Urothelium cell line (cell line): Measurements from ENCODE around the gene COL23A1.
A peak's percentile ranks its signal among the peaks of the same experiment; 100 is the strongest.

Experiments used
- DNase-seq: peaks from one replicate; pipeline ENCODE4 v3.0.0; 2011; ENCODE audit warnings: low spot score, mixed read lengths
- FAIRE-seq: peaks from 2 replicates; lab custom pipeline; 2011; peaks lifted over from hg19 to GRCh38; lab: Jason Lieb, UNC

Gene COL23A1

DNA sequence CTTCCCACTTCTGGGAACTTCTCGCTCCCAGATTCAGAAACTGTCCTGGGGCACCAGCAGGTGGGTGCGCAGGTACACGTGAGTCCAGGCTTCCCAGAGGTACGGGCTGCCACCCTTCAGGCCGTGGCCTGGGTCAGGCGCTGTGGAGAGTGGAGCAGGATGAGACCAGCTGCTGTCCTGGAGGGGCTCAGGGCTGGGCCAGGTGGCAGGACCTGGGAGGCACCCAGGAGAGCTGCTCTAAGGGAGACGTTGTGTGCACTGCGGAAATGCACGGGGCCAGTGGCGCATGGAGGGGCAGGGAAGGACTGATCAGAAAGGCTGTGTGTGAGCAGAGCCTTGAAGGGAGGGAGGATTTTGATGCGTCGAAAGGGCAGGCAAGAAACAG, 222.5 kb downstream of the COL23A1 start:
- FAIRE-seq (no peak), DNase-seq (no peak)

DNA sequence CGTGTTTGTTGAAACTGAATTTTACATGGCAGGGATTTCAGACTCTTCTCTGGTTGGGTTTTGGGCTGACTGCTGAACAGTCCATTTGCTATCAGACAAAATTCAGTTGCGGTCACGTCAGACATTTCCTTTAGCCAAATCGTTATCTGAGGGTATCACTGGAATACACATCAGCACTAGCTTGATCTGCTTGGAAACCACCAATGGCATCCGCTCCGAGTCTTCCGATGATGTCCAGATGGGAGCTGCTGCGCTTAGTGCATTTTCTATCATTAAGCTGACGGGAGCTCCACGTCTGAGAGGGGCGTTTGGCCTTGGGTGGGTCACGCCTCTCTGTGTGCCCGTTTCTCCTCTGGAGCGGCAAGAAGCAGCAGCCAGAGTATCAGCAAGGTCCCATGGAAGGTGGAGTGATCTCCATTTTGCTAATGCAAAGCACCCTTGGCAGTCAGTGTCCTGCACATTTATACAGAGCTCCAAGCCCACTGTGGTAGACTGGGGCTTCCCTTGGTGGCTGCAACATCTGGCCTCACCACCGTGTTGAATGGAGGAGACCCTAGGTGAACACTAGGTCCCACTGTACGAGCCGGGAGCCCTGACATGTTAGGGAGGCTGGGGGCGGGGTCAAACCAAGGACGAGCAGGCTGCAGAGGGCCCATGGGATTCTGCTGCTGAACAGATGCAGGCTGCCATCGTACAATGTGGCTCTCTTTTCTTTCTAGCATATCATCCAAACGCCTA, 223.0 kb downstream of the COL23A1 start:
- FAIRE-seq, result no peak

DNA sequence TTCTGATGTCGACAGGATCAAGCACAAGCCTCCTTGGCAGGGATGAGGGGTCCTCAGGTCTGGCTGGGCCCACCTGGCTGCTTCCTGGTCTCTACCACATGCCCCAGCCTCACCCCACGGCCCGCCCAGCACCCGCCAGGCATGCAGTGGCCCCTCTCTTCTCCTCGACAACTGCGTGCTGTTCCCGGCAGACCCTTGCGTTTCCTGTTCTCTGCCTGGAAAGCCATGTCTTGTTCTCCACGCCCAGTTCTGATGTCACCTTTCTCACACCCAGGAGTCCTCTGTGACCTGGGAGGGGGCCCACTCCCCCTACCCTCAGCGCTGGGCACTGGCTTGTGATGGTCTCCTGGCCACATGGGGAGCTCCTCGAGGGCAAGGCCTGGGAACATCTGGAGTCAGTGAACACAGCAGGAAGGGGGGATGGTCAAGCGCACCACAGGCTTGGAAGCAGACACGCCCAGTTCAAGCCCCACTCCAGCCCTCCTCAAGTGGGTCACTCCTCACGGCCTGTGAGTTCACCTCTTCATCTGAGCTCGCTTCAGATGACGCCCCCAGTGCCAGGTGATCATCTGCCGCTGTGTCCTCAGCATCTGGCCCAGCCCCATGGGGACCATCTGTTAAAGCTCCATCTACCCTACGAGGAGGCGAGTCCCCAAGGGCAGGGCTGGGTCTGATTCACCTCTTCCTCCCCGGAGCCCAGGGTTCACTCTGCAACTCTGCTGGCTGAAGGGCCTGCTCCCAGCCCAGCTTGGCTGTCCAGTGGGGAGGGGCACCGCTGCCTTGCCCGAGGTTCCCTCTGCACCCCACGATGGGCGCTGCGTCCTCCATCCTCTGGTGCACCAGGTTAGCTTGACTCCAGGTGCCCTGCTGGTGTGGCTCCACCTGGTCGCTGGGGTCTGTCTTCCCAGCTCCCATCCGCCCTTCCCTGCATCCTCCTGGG, 224.4 kb downstream of the COL23A1 start:
- no peak for DNase-seq

More for the DNA sequence above, 223.0 kb downstream of the COL23A1 start:
- no peak for DNase-seq

DNA sequence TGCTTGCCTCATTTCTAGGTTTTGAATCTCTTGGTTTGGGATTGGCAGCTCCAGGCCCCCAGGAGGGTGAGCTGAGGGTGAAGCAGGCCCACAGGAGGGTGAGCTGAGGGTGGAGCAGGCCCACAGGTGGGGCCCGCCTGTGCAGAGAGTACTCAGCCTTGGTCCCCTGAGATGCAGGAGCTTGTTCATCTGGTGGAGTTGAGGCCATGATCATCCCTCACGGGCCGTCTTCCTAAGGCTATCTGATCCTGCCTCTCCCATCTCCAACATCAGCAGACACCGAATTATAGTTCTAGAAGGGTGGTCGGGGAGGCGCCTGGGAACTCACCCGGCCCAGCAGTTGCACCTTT, 225.9 kb downstream of the COL23A1 start:
- FAIRE-seq, result no peak
- DNase-seq, result no peak

More for the DNA sequence above, 224.4 kb downstream of the COL23A1 start:
- no peak for FAIRE-seq

DNA sequence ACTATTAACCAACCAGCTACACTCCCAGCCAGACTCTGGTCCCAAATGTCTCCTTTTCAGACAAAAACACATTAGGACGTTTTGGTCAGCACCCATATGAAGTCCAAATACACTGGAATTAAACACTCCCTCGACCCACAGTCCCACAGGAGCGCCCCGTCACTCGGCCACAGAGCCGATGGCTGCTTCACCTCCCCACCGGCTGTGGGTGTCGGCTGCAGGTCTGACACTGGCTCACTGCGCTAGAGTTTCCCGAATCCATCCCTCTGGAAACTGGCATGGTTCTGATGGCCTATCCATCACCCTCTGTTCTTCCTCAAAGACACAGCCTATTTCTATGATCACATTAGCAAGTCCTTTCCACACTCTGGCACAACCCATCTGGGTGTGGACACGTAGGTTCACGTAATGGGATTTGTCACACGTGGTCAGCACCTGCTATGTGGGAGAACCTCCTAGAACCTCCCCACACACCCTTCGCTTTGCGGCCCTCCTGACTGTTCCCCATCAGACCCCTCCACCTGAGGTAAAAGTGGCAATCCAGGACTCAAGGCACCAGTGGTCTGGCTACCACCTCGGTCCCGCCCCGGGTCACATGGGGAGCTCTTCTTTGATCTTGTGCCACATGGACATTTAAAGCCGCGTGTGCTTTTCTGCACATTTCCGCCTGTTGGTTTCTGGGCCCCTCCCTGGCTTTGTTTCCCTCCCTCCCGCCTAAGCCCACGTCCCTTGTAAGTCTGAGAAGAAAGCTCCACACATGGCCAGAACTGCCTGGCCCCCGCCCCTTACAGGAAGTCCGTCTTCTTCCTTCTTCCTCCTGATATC, 226.5 kb downstream of the COL23A1 start:
- no peak for DNase-seq
- no peak for FAIRE-seq

DNA sequence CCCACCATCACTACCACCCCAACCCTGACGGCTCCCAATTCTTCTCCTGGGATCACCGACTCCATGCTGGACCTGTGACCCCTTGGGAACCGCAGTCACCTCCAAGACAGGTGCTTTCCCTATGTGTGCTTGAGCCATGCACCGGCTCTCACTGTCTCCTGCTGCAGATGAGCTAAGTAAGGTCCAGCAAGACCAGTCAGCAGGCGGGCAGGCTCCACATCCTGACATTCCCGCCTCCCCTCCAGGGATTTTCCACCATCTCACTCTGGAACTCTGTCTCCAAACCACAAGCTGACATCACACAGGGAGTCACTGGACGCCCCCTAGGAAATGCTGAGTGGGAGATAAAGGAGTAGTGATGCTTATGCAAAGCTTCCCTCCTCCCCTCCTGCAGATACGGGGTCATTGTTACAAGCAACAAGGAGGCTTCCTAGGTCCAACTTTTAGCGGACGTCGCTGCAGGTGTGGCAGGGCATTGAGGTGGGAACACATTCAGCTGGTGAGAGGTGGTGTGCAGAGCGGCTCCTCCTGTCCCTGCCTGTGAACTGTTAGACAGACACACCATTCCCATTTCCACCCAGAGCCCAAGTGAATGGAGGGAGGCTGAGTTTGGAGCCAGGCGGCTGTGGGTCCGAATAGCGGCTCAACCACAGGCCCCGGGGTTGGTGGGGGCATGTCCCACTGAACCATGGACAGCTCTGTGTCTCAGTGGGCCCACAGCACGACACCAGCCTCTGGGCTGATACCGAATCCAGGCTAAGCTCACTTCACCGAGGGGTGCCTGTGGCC, 228.3 kb downstream of the COL23A1 start:
- DNase-seq, result peak; percentile 16

DNA sequence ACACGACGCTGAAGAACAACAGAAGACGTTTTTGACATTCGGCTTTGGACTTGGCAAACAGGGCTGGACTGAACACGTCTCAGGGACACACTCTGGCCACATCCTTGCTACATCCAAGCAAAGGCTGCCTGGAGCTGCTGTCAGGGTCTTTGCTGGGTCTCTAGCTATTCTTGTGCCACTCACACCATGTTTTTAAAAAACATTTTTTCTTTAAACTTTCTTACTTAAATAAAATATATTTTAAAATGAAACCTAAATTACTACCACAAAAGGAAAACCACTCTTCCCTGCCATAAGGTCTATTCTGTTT, 229.3 kb downstream of the COL23A1 start:
- DNase-seq (no peak), FAIRE-seq (no peak)

More for the DNA sequence above, 228.3 kb downstream of the COL23A1 start:
- no peak for FAIRE-seq

DNA sequence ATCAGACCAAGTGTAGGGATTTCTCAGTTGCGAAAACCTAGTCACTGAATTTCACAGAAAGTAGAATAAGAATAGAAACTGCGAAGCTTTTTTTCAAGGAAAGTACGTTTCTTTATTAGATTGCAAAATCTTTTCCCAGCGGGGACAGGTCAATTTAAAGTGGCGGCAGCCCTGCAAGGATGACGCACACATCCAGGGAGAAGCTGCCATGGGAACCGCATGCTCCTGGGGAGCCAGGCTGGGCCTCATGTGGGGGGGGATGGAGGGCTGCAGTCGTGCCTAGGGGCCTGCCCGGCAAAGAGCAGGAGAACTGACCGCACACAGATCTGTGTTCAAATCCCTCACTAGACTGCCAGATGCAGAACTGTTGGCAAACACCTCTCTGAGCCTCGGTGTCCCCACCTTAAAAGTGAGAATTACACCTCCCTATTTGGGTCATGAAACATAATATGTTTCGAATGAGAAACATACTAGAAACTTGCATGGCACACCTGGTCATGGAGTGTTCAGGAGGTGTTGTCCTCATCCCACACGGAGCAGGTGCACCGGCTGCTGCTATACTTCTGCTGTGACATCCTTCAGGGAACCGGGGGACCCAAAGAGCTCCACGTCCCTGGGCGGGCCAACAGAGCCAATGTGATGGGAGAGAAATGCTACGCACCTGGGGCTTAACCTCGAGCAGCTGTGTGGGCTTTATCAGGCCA, 229.8 kb downstream of the COL23A1 start:
- DNase-seq (no peak), FAIRE-seq (no peak)

DNA sequence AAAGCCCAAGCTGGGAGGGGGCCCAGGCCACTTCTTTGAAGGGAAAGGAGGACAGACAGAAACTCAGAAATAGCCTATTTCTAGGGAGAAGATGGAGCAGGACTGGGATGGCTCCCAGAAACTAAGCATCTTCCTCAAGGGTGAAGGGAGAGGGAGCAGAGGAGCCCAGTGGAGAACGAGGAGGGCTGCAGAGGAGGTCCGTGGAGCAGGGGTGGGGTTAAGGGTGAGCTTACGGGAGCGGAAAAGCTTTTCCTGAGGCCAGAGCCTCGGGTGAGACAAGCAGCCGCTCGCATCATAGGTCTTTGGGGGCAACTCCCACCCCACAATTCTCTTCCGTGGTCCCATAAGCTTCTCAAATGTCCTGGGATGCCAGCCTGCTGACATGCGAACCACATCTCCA, 230.5 kb downstream of the COL23A1 start:
- DNase-seq, result no peak
- no peak for FAIRE-seq

DNA sequence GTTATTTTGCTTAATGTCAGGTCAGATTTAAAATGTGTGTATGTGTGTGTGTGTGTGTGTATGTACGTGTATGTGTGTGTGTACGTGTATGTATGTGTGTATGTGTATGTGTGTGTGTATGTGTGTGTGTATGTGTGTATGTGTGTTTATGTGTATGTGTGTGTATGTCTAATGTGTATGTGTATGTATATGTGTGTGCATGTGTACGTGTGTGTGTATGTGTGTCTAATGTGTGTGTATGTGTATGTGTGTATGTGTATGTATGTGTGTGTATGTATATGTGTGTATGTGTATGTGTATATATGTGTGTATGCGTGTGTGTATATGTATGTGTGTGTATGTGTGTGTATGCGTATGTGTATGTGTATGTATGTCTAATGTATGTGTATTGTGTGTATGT, 232.5 kb downstream of the COL23A1 start:
- DNase-seq (no peak), FAIRE-seq (peak; percentile 99)

DNA sequence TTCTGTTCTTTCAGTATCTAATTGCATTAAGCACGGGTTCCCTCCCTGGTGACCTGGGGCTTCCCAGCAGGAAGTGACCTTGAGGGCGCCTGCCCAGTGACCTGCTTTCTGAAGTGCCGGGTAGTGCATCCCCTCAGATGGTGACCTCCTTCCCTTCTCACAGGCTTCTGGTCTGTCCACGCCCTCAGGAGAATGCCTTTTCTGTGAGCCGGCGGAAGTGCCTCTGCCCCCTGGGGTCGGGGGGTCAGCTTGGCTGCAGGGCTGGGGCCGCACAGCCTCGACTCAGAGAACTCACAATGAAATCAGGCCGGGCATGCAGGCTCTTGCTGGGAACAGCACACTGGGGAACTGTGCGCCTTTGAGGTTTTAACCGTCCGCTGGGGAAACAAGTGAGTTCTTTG, 233.1 kb downstream of the COL23A1 start:
- DNase-seq, result no peak
- no peak for FAIRE-seq

DNA sequence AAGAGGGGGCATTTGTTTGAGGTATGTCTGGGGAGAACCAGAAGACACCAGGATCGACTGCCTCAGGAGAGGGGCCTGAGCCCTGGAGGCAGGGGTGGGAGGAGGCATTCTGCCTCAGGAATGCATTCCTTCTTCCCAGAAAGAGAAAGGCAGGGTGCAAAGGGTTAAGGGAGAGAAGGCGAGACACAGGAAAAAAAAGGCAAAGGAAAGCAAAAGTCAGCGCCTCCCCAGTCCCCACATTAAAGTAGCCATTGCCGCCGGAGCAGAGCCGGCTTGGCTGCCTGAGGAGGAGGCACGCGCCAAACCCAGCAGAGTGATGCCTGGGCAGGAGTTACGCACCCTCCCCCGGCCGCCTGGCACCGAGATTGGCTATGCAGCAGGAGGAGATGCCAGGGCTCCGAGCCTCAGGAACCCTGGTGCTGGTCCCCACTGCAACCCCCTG, 233.7 kb downstream of the COL23A1 start:
- peak; percentile 46 for DNase-seq
- FAIRE-seq, result no peak

DNA sequence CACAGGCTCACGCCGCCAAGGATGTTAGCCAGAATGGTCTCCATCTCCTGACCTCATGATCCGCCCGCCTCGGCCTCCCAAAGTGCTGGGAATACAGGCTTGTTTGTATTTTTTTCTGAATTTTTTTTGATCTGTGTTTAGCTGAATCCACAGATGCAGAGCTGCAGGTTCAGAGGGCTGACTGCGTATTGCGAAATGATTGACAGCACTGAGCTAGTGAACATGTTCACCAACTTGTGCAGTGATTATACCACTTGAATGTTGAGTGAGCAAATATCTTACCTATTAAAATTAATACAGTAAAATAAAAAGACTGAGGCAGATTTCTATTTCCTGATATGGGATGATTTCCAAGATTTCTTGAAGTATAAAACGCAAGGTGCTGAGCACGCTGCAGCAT, 234.5 kb downstream of the COL23A1 start:
- no peak for FAIRE-seq
- no peak for DNase-seq

DNA sequence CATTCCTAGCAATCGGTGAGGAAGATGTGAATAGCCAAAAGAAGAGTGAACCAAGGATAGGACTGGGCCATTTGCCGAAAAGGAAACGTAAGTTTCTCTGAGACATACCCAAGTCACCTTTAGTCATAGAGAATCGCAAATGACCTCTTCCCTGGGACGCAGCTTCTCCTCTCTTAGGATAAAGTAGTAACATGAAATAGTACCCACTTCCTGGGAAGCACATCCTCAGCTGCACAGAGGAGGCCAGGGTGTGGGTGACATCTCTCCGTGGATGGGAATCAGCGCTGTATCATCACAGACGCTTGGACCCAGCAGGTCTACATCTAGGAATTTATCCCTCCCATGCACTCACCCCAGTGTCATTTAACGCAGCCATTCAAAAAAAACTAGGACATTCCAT, 236.7 kb downstream of the COL23A1 start:
- no peak for FAIRE-seq
- no peak for DNase-seq

DNA sequence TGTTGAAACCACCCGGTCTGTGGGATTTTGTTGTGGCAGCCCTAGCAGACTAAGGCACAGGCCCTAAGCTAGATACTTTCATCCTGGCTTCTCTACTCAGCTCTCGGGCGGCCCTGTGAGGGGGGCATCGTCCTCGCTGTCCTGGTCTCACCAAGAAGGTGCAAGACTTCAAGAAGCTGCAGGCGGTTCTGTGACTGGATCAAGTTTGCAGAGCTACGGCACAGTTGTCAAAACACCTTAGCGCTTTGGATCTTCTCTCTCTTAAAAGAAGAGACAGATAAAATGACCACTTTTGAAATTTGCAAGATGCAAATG, 238.2 kb downstream of the COL23A1 start:
- DNase-seq, result no peak
- no peak for FAIRE-seq

DNA sequence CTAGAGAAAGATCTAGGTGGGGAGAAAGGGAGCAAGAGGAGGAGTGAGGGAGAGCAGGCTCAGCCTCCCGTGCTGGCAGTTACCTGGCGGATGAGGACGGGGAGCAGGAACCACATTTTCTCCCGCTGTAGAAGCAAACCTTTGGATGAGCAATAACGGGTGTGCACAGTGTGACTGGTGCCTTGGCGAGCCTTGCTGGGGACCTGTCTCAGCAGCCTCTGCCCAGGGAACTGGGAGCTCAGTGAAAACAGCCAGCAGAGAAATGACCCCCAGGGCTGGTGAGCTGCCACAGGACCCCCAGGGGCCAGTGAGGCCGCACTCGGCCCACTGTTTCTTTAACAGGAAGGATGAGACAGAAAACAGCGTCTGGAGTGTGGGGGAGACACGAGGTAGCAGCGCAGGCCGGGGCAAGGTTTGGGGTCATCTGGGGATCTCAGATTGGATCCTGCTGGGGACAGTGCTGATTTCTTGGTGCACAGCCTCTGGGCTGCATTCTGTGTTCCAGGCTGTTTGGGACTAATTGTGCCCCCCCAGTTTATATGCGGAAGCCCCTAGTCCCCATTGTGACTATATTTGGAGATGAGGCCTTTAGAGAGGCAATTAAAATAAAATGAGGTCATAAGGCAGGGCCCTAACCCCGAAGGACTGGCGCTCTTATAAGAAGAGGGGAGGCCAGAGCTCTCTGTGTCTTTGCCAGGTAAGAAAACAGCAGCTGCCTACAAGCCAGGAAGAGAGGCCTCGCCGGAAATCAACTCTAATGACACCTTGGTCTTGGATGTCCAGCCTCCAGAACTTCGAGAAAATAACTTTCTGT, 238.8 kb downstream of the COL23A1 start:
- no peak for FAIRE-seq
- DNase-seq, result no peak

DNA sequence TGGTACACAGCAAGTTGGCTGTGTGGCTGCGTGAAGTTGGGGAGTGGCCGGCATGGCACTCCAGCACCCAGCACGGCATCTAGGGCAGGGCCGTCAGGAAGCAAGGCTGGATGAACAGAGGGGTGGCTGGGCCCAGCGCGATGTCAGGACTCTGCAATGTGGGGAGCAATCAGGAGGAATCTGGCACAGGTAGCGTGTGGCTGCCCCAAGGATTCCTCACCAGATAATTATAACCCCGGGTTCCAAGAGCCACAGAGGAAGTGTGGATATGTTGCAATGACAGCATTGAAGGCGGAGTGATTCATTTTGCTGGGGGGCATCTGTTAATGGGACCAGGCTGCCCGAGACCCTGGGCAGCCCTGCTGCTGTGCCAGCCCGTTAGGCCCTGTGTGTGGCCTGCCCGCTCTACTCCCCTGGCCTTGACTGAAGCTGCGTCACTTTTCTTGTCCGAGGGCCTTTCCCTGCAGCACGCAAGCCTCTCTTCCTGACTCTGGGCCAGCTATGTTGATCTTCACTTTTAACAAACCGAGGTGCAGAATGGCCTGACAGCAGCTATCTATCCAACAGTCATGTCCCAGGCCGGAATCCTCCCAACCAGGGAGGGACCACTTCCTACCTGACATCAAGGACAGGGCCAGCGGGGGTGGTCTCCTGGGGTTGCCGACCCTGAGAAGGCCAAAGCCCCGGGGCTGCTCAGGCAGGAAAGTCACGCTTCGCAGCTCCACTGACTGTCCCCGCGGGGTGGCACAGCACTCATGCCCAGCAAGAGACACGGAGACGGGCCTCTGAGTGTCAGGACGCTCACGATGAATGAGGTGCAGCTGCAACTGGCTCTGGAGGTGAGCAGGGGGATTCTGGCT, 239.6 kb downstream of the COL23A1 start:
- FAIRE-seq (no peak), DNase-seq (no peak)

DNA sequence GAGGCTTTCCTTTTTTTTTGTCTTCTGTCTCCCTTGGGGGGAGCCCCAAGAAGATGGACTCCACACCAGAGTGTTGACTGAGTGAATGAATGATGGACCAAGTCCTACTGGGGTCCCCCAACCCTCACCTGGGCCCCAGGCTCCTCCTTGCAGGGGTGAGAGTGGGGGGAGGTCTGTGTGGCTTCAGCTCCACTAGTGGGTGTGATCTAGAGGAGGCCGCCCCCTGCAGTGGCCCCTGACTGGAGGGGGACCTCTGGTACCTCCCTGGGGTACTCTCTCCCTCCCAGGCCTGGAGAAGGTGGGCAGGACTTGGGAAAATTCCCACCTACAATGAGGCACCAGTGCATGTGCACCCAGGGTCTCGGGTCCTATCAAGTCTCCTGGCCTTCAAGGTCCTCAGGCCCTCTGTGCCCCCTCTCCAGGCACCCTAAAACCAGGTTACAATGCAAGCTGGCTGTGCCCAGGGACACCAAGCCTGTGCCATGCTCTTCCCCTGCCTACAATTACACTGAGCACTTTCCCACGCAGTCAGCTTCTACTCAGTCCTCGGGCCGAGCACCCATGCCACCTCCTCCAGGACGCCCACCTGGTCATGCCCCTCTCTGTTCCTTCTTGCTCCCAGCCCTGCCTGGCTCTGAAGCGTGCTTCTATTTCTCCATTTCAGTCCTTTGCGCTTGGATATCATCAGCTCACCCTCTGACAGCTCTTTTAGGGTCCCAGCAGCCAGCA, 240.4 kb downstream of the COL23A1 start:
- DNase-seq (no peak), FAIRE-seq (no peak)
